Thoracic aorta (tissue), 2 donors: Measurements from ENCODE around the gene PITX1. TPM values are rescaled to one million over a fixed set of nuclear protein-coding genes. Genes with fewer than 3 reads are reported as not detected.

Experiments
- ATAC-seq: fragments of 150-250 bp; one replicate; pipeline ENCODE4 v1.8.0; 2017; ENCODE audit warnings: low read depth; ENCODE audit not compliant: insufficient number of reproducible peaks, low FRiP score
- DNase-seq: peaks from one replicate; pipeline ENCODE4 v3.0.0-alpha.2; 2020; ENCODE audit warnings: low spot score
- H3K27ac ChIP-seq, 2 donors: fragments of 200-600 bp; sonication (generic); 1 replicate in 1 of 2; 2 replicates in 1 of 2; pipeline ENCODE4 v1.5.1; 2016; ENCODE audit warnings: mild to moderate bottlenecking in 2 of 2, moderate library complexity in 2 of 2
- H3K27me3 ChIP-seq: fragments of 200-600 bp; sonication (generic); replicated peaks from 2 replicates; pipeline ENCODE4 v1.6.0; 2016; ENCODE audit warnings: mild to moderate bottlenecking; ENCODE audit not compliant: insufficient read depth
- H3K36me3 ChIP-seq: fragments of 200-600 bp; sonication (generic); one replicate; pipeline ENCODE4 v1.5.1; 2016
- H3K4me1 ChIP-seq, 2 donors: fragments of 200-600 bp; sonication (generic); 1 replicate in 1 of 2; 2 replicates in 1 of 2; pipeline versions ENCODE4 v1.5.1 to v1.6.0; 2016; ENCODE audit warnings: low read depth in 2 of 2, mild to moderate bottlenecking in 1 of 2; ENCODE audit not compliant: control insufficient read depth in 1 of 2
- H3K4me3 ChIP-seq: fragments of 200-600 bp; sonication (generic); 2 replicates; pipeline ENCODE4 v1.5.1; 2016; ENCODE audit warnings: mild to moderate bottlenecking
- H3K9me3 ChIP-seq: fragments of 200-600 bp; sonication (generic); 2 replicates; pipeline ENCODE4 v1.5.1; 2016
- CTCF ChIP-seq: fragments of 200-600 bp; sonication (generic); IDR thresholded peaks from one replicate; pipeline ENCODE4 v1.5.1; 2019; ENCODE audit warnings: antibody characterized with exemption
- total RNA-seq, 2 donors: library from RNA; depleted of rRNA; stranded (reverse); fragments of >200 nt; gene quantifications; one replicate each; pipeline versions ENCODE4 v1.1.0 to v1.2.3, GENCODE V29; 2016

The PITX1 gene
- total RNA-seq, 2 donors from 2014 or later, result not detected

- no peak overlapping the region for H3K4me3 ChIP-seq
- H3K27ac ChIP-seq, result no peak overlapping the region
- DNase-seq (no peak), ATAC-seq (no peak)
- no peaks in the 10 kb centered on the region for H3K9me3 ChIP-seq
- H3K4me1 ChIP-seq, result no peaks in the 10 kb centered on the region
- H3K27me3 ChIP-seq, result no peaks in the 10 kb centered on the region
- no peaks in the 10 kb centered on the region for H3K36me3 ChIP-seq
- TF ChIP-seq CTCF, result no peak
Measured at GRCh38 chr5:135062216-135063055, 28.4 kb upstream of the PITX1 start.

DNA sequence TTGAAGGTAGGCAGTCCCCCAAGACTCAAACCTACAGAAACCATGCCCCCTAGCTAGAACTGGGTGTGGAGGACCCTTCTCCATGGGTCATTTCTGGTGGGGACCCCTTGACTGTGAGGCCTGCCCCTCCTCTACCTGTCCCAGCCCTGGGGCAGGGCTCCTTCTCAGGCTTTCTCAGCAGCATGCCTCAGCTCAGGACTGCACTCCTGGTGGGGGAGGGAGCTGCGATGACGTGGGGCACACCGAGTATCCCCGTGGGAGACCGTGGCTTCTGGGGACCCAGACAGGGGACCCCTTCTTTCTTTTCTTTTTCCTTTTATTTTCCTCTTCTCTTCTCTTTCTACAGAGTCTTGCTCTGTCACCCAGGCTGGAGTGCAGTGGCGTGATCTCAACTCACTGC lies 27.0 kb upstream of the PITX1 start:
- Histone ChIP-seq H3K36me3 (no peaks in the 10 kb centered on the region), H3K27ac (no peak overlapping the region)
- no peak for ATAC-seq

DNA sequence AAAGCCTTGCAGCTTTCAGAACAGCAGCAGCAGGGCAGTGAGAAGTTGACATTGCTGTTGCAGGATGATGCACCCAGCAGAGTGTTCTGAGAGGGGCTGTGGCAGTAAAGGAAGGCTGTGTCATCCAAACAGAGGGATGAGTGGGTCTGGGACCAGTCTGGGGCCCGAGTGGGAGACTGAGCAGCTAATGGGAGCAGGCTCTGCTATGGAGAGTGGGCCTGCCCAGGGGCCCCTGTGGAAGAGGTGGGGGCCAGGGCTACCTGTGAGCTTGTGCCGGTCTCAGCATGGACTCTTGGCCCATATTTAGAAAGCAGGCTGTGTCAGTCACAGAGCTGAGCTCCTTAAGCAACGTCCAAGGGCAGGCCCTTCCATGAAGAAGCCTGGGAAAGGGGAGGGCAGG lies 26.0 kb upstream of the PITX1 start:
- Histone ChIP-seq H3K27ac (no peak overlapping the region), H3K36me3 (no peaks in the 10 kb centered on the region), H3K4me1 (peaks cover 6 to 13% of the 10 kb centered on the region in 2 donors), H3K9me3 (no peaks in the 10 kb centered on the region), H3K27me3 (no peaks in the 10 kb centered on the region), H3K4me3 (no peak overlapping the region)
- ATAC-seq, result no peak
- no peak for TF ChIP-seq CTCF
- DNase-seq, result no peak

More for the DNA sequence above, 27.0 kb upstream of the PITX1 start:
- no peak for TF ChIP-seq CTCF
- H3K4me3 ChIP-seq, result no peak overlapping the region
- H3K27me3 ChIP-seq, result no peaks in the 10 kb centered on the region
- H3K4me1 ChIP-seq, result peaks cover under 1 to 3% of the 10 kb centered on the region in 2 donors
- DNase-seq, result no peak
- H3K9me3 ChIP-seq, result no peaks in the 10 kb centered on the region

GRCh38 chr5:135059000-135059923 lies 25.2 kb upstream of the PITX1 start:
- no peak for DNase-seq
- no peak for ATAC-seq
- Histone ChIP-seq H3K36me3 (no peaks in the 10 kb centered on the region), H3K27ac (no peak overlapping the region), H3K4me1 (peaks cover 6 to 13% of the 10 kb centered on the region in 2 donors), H3K9me3 (no peaks in the 10 kb centered on the region), H3K4me3 (no peak overlapping the region), H3K27me3 (no peaks in the 10 kb centered on the region)
- no peak for TF ChIP-seq CTCF

- DNase-seq (no peak), ATAC-seq (no peak)
- Histone ChIP-seq H3K27ac (no peak overlapping the region), H3K36me3 (no peaks in the 10 kb centered on the region), H3K27me3 (no peaks in the 10 kb centered on the region), H3K4me1 (peaks cover 6 to 13% of the 10 kb centered on the region in 2 donors), H3K4me3 (no peak overlapping the region), H3K9me3 (no peaks in the 10 kb centered on the region)
- no peak for TF ChIP-seq CTCF
Measured at GRCh38 chr5:135058331-135058732, 24.3 kb upstream of the PITX1 start.
